Measurements from ENCODE around the gene EHD1.

EHD1 gene

GRCh38 chr11:64842851-64843685 lies 35.4 kb downstream of the EHD1 start:
- DNase-seq (ENCODE audit: low read depth), result no peak

GRCh38 chr11:64842366-64842759 lies 36.1 kb downstream of the EHD1 start:
- no peak for DNase-seq (ENCODE audit: low read depth)

GRCh38 chr11:64841592-64842365 lies 36.6 kb downstream of the EHD1 start:
- DNase-seq (ENCODE audit: low read depth), result no peak

- no peak for DNase-seq (ENCODE audit: low read depth)
Observed at GRCh38 chr11:64839887-64840782, 38.3 kb downstream of the EHD1 start.

- no peak for DNase-seq (ENCODE audit: low read depth)
Observed at GRCh38 chr11:64839335-64839734, 39.1 kb downstream of the EHD1 start.

GRCh38 chr11:64838600-64839334 lies 39.7 kb downstream of the EHD1 start:
- DNase-seq (ENCODE audit: low read depth), result no peak

GRCh38 chr11:64837887-64838351 lies 40.5 kb downstream of the EHD1 start:
- DNase-seq (ENCODE audit: low read depth), result no peak

- no peak for DNase-seq (ENCODE audit: low read depth)
Observed at GRCh38 chr11:64836448-64837072, 41.9 kb downstream of the EHD1 start.

GRCh38 chr11:64835616-64836447 lies 42.6 kb downstream of the EHD1 start:
- DNase-seq (ENCODE audit: low read depth), result no peak

- no peak for DNase-seq (ENCODE audit: low read depth)
Observed at GRCh38 chr11:64834723-64835615, 43.5 kb downstream of the EHD1 start.

- no peak for DNase-seq (ENCODE audit: low read depth)
Observed at GRCh38 chr11:64834031-64834722, 44.2 kb downstream of the EHD1 start.

- DNase-seq (ENCODE audit: low read depth), result no peak
Observed at GRCh38 chr11:64833509-64833908, 44.9 kb downstream of the EHD1 start.

- DNase-seq (ENCODE audit: low read depth), result no peak
Observed at GRCh38 chr11:64833198-64833502, 45.3 kb downstream of the EHD1 start.

GRCh38 chr11:64832467-64833197 lies 45.8 kb downstream of the EHD1 start:
- no peak for DNase-seq (ENCODE audit: low read depth)

- DNase-seq (ENCODE audit: low read depth), result no peak
Observed at GRCh38 chr11:64831411-64831891, 47.0 kb downstream of the EHD1 start.

- DNase-seq (ENCODE audit: low read depth), result no peak
Observed at GRCh38 chr11:64829536-64830251, 48.7 kb downstream of the EHD1 start.

GRCh38 chr11:64827451-64827839 lies 51.0 kb downstream of the EHD1 start:
- DNase-seq (ENCODE audit: low read depth), result no peak
